SK-N-SH (cell line): Measurements from ENCODE around the gene SPATA2. TPM values are rescaled to one million over a fixed set of nuclear protein-coding genes. Genes with fewer than 3 reads are reported as not detected.
A peak's percentile ranks its signal among the peaks of the same experiment; 100 is the strongest.

Experiments
- CTCF ChIA-PET: fragments of 300-600, 350-600 bp; formaldehyde crosslinking; extraction: SDS; loops from one replicate; lab custom pipeline; 2021; lab: Yijun Ruan, JAX
- POLR2A ChIA-PET: fragments of 350-600 bp; sonication (Branson Sonifier 250); formaldehyde crosslinking; extraction: SDS; loops from one replicate; lab custom pipeline; 2020; ENCODE audit warnings: antibody characterized with exemption, inconsistent platforms; lab: Yijun Ruan, JAX
- DNase-seq: peaks from one replicate; pipeline ENCODE4 v3.0.0; 2012
- H2AFZ ChIP-seq: fragments of 200-600 bp; sonication (generic); 2 replicates; pipeline ENCODE4 v1.8.1; 2016; ENCODE audit warnings: antibody characterized with exemption, mild to moderate bottlenecking, low read depth
- H3F3A ChIP-seq: fragments of 200-600 bp; sonication (generic); replicated peaks from 2 replicates; pipeline ENCODE3; 2016; ENCODE audit warnings: antibody characterized with exemption, mild to moderate bottlenecking; ENCODE audit not compliant: insufficient read depth
- H3K27ac ChIP-seq, 2 experiments: fragments of 200-500 bp in 1 of 2; fragments of 200-600 bp in 1 of 2; sonication (Bioruptor generic) in 1 of 2; sonication (generic), shearing (Covaris generic) in 1 of 2; 2 replicates each; pipeline versions ENCODE4 v1.5.1 to v1.6.1; 2014 to 2016; ENCODE audit warnings: low read depth in 2 of 2, inconsistent platforms in 1 of 2, low read length in 1 of 2, mild to moderate bottlenecking in 1 of 2, mixed read lengths in 1 of 2
- H3K27me3 ChIP-seq: fragments of 200-600 bp; sonication (generic), shearing (Covaris generic); 2 replicates; pipeline ENCODE4 v1.6.1; 2016; ENCODE audit warnings: mixed run types; ENCODE audit not compliant: insufficient read depth
- H3K36me3 ChIP-seq, 2 experiments: fragments of 200-500 bp in 1 of 2; fragments of 200-600 bp in 1 of 2; sonication (Bioruptor generic) in 1 of 2; sonication (generic) in 1 of 2; replicated peaks in 1 of 2; 2 replicates each; pipeline versions ENCODE3 to v1.5.1; 2014 to 2016; ENCODE audit warnings: low read length in 1 of 2, mild to moderate bottlenecking in 1 of 2; ENCODE audit not compliant: insufficient read depth in 2 of 2, control insufficient read depth in 1 of 2
- H3K4me1 ChIP-seq, 2 experiments: fragments of 200-500 bp in 1 of 2; fragments of 200-600 bp in 1 of 2; sonication (Bioruptor generic) in 1 of 2; sonication (generic), shearing (Covaris generic) in 1 of 2; 2 replicates each; pipeline versions ENCODE4 v1.5.1 to v1.6.1; 2014 to 2016; ENCODE audit warnings: low read depth in 1 of 2, low read length in 1 of 2, mixed run types in 1 of 2; ENCODE audit not compliant: insufficient read depth in 2 of 2, control insufficient read depth in 1 of 2
- H3K4me2 ChIP-seq: fragments of 200-600 bp; sonication (generic), shearing (Covaris generic); 2 replicates; pipeline ENCODE4 v1.6.1; 2017; ENCODE audit warnings: mixed run types
- H3K4me3 ChIP-seq, 2 experiments: fragments of 200-500 bp in 1 of 2; fragments of 200-600 bp in 1 of 2; sonication (Bioruptor generic) in 1 of 2; sonication (generic), shearing (Covaris generic) in 1 of 2; 2 replicates each; pipeline versions ENCODE4 v1.5.1 to v1.8.1; 2014 to 2016; ENCODE audit warnings: low read depth in 2 of 2, inconsistent platforms in 1 of 2, low read length in 1 of 2, mild to moderate bottlenecking in 1 of 2, mixed read lengths in 1 of 2, moderate library complexity in 1 of 2
- H3K79me2 ChIP-seq: fragments of 200-600 bp; sonication (generic); 2 replicates; pipeline ENCODE4 v1.8.1; 2017; ENCODE audit warnings: mild to moderate bottlenecking; ENCODE audit not compliant: insufficient read depth
- H3K9ac ChIP-seq: fragments of 200-600 bp; sonication (generic); 2 replicates; pipeline ENCODE4 v1.6.1; 2017; ENCODE audit warnings: mixed run types
- H3K9me2 ChIP-seq: fragments of 200-600 bp; sonication (generic); 2 replicates; pipeline ENCODE4 v1.6.1; 2017; ENCODE audit warnings: mixed run types
- H3K9me3 ChIP-seq: fragments of 200-600 bp; sonication (generic); 2 replicates; pipeline ENCODE4 v1.6.1; 2017; ENCODE audit warnings: mixed run types, mild to moderate bottlenecking, moderate library complexity
- H4K20me1 ChIP-seq: fragments of 200-600 bp; sonication (generic); 2 replicates; pipeline ENCODE4 v1.6.1; 2017; ENCODE audit warnings: mild to moderate bottlenecking, mixed run types; ENCODE audit not compliant: insufficient read depth
- CHD2 ChIP-seq: fragments of 150-350 bp; IDR thresholded peaks from 2 replicates; pipeline ENCODE4 v1.6.1; 2018; ENCODE audit warnings: low read length; ENCODE audit not compliant: partially characterized antibody
- CTCF ChIP-seq: fragments of 200-600 bp; sonication (generic); IDR thresholded peaks from 2 replicates; pipeline ENCODE4 v1.6.1; 2017; ENCODE audit warnings: antibody characterized with exemption, mild to moderate bottlenecking, moderate library complexity
- MEF2A ChIP-seq: IDR thresholded peaks from 2 replicates; pipeline ENCODE4 v1.4.0; 2012; ENCODE audit warnings: low read depth, borderline replicate concordance
- RAD21 ChIP-seq: IDR thresholded peaks from 2 replicates; pipeline ENCODE4 v1.6.1; 2012; ENCODE audit warnings: mild to moderate bottlenecking, low read length
- REST ChIP-seq: IDR thresholded peaks from 2 replicates; pipeline ENCODE4 v1.6.1; 2012; ENCODE audit warnings: mild to moderate bottlenecking, low read depth, low read length, moderate library complexity
- TCF12 ChIP-seq: IDR thresholded peaks from 2 replicates; pipeline ENCODE4 v1.4.0; 2012
- TEAD4 ChIP-seq: IDR thresholded peaks from 2 replicates; pipeline ENCODE4 v1.4.0; 2012; ENCODE audit warnings: mild to moderate bottlenecking, borderline replicate concordance; ENCODE audit not compliant: insufficient read depth
- ZBTB33 ChIP-seq: IDR thresholded peaks from 2 replicates; pipeline ENCODE4 v1.4.0; 2012; ENCODE audit warnings: low read depth, borderline replicate concordance
- WGBS: methylation state at CpG from one replicate; pipeline ENCODE4 v1.1.6; 2017; ENCODE audit warnings: low lambda C conversion rate; 5-methylcytosine and 5-hydroxymethylcytosine counted together
- polyA plus RNA-seq, 3 experiments: library from polyadenylated mRNA; depleted of rRNA; stranded (reverse); fragments of >200 nt; gene quantifications; 2 replicates each; pipeline ENCODE4 v1.2.3, GENCODE V29; 2012

SPATA2 gene
- polyA plus RNA-seq, 1 of the 3 experiments (the other 2 are of a cell fraction) = 7.2 TPM

GRCh38 chr20:49910340-49910706 is 5.0 kb downstream of the SPATA2 start:
- 93% methylated on average over 3 of the region's 4 CpGs for WGBS

GRCh38 chr20:49909499-49910339 is 5.6 kb downstream of the SPATA2 start:
- Histone ChIP-seq H3K4me1 (peaks cover 0 to 14% of the 10 kb centered on the region in 2 experiments; a peak in 1 of 4 replicates), H3K4me3 (no peak overlapping the region), H3F3A (no peaks in the 10 kb centered on the region), H3K79me2 (peaks cover 60% of the 10 kb centered on the region), H2AFZ (no peak overlapping the region), H3K36me3 (peaks cover 9 to 39% of the 10 kb centered on the region in 2 experiments), H3K9ac (no peak overlapping the region), H3K27me3 (no peaks in the 10 kb centered on the region), H4K20me1 (peaks cover 47% of the 10 kb centered on the region), H3K9me2 (no peaks in the 10 kb centered on the region), H3K27ac (no peak overlapping the region), H3K9me3 (no peaks in the 10 kb centered on the region), H3K4me2 (no peak overlapping the region)
- CTCF ChIA-PET = interaction anchor here (0.6 to 1.0 kb wide), 4 partner anchors 10 to 368 kb away, joined by 3 to 4 read pairs (median 3); no protein-coding TSS in a partner anchor
- POLR2A ChIA-PET = no interaction called here
- TF ChIP-seq CTCF (peak; percentile 23; the same call in 1 of the 2 replicates), REST (no peak), RAD21 (0 out of 2 replicates have a peak, but pooled peaks have one; percentile 14), TEAD4 (no peak)
- 91% methylated on average over 28 of the region's 28 CpGs for WGBS
- no peak for DNase-seq

More at GRCh38 chr20:49910340-49910706, 5.0 kb downstream of the SPATA2 start:
- Histone ChIP-seq H2AFZ (no peak overlapping the region), H3K9me2 (no peaks in the 10 kb centered on the region), H3F3A (no peaks in the 10 kb centered on the region), H3K4me2 (no peak overlapping the region), H3K9ac (no peak overlapping the region), H3K27ac (no peak overlapping the region), H3K4me1 (peaks cover 0 to 14% of the 10 kb centered on the region in 2 experiments; a peak in 1 of 4 replicates), H3K27me3 (no peaks in the 10 kb centered on the region), H3K36me3 (peaks cover 4 to 33% of the 10 kb centered on the region in 2 experiments), H3K79me2 (peaks cover 66% of the 10 kb centered on the region), H3K4me3 (no peak overlapping the region), H3K9me3 (no peaks in the 10 kb centered on the region), H4K20me1 (peaks cover 49% of the 10 kb centered on the region)
- no peak for TF ChIP-seq CHD2
- TF ChIP-seq MEF2A = no peak
- no peak for TF ChIP-seq ZBTB33
- no peak for TF ChIP-seq TCF12
- ChIA-PET POLR2A (no interaction called here), CTCF (interaction anchor here (0.6 to 1.0 kb wide), 5 partner anchors 11 to 369 kb away, joined by 3 to 5 read pairs (median 3); no protein-coding TSS in a partner anchor)
- no peak for DNase-seq
